HTR-8/SVneo (cell line): ENCODE data around the gene LMOD2.
A peak's percentile ranks its signal among the peaks of the same experiment; 100 is the strongest.

Source experiments
- DNase-seq: peaks from one replicate; pipeline ENCODE4 v3.0.0; 2011; ENCODE audit warnings: low spot score, mixed read lengths; ENCODE audit not compliant: insufficient read length
- FAIRE-seq: peaks from 2 replicates; lab custom pipeline; 2011; peaks lifted over from hg19 to GRCh38; lab: Jason Lieb, UNC

LMOD2 gene

DNA sequence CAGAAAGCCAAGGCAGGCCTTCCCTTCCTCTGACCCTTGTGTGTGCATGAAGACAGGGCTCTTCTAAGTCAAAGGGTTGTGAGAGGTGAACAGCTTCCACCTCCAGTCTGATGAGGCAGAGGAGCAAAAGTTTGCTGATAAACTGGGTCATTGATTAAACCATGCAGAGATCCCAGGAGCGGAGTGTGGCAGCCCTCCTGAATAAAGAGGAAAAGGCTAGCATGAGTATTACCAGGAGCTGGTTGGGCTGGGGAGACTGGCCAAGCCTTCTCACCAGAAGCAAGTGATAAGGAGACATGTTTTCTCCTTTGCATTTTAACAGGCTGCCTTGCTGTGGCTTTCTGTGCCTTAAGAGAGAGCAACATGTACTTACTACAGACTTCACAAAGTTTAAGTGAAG, 10.2 kb downstream of the LMOD2 start:
- DNase-seq (no peak), FAIRE-seq (no peak)

DNA sequence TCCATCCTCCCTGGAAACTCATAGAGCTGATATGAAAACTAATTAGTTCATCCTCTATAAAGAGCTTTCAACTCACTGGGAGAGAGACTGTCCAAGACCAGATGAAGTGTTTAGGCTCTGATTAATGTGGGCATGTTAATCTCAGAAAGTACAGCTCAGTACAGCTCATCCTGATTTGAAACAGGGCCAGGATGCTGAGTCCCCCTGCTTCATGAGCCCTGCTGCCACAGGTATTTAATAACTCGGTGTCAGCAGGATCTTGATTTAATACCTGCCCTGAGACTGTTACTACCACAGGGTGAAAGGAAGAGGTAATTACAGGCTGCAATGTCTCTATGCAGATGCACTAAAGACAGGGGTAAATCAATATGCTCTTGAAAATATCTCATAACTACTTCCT, 10.8 kb downstream of the LMOD2 start:
- FAIRE-seq: no peak
- DNase-seq: no peak

DNA sequence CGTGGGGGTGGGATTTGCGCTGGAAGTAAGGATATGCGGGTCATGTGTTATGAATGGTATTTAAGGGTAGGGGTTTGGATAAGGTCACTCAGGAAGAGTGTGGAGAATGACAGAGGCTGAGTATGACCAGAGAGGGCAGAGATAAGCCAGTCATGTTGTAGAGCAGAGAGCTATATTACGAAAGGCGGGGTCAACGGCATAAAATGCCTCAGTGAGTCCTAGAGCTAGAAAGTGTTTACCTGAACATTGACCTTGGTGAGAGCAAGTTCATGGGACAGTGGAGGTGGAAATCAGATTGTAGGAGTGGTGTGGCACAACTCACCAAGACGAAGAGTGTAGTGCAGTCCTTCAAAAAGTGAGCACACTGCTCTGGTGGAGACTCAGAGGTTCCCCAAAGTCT, 13.8 kb downstream of the LMOD2 start:
- FAIRE-seq (no peak), DNase-seq (no peak)

DNA sequence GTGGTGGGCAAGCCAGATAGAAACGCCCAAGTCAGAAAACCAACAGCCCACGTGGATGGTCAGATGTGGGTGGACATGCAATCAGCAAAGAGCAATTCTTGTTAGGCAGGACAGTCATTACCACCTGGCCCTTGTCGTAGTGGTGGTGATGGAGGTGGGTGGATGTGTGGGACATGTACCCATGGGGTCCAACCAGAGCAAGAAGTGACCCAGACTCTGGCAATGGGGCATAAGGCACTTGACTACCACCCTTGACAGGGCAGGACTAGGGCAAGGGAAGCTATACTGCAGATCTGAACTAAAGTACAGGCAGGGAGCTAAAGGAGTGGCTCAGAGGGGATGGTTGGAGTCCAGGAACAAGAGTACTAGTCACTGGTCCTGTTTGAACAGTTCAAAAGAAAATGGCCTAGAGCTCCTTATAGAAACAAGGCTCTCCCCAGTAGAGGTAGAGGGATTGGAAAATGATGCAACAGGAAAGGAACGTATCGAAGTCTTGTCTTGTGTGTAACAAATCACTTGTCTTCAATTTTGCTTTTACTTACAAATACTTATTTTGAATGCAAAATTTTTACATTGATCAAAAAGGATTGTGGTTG, 17.6 kb downstream of the LMOD2 start:
- FAIRE-seq (no peak), DNase-seq (no peak)

DNA sequence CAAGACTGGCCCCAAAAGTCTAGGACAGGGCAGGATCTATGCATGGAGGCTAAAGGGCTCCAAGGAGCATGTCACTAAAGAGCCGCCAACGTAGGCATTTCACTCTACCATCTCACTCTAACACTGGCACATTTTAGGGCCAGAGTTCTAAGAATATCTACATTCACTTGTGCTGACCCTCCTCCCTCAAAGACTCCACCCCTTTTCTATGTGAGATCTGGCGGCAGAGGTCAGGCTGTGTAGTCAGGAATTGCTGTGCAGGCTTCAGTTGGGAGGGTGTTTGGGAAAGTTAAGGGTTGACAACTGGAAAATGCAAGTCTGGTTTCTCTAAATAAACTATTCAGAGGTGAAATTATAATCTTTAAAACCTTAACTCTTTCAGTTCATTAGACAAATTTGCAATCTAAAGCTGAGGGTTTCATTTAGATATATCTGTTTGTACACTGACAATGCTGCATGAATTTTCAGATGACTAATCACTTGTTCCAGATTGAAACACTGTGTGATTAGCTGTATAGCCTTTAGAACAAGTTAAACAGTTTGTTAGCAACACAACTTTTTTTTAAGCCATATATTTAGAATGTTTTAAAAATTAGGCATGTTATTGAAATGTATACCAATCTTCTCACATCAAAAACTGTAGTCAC, 18.2 kb downstream of the LMOD2 start:
- DNase-seq (no peak), FAIRE-seq (no peak)

DNA sequence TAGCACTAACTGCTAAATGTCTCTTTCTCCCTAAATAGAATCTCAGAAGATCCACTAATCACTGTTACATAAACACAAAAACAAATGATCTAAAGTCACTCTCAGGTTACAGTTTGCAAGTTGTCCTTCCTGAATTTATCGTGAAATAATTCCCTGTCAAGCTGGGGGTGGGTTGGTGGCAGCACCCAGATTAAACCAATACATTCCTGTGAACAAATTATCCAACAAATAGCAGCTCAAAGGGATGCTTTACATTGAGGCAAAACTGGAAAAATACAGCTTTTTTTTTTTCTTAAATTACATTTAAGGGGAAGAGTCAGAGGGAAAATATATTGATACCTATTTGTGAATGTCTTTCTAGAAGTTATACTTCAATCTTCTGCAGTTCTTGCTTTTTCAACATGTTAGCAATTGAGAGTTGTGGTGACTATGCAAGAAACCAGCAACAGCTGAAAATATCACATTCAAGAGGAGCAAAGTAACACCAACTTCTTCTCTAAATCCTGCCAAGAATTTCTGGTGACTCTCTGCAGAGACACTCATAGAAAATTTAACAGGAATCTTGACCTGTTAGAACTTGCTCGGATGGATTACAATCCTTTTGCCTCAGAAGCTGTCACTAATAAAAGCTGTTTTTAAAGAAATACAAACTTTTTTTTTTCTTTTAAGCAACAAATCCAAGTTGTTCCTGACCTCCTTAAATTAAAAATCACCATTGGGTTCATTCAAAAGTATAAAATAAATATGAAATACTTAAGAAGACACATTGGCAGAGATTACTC, 18.9 kb downstream of the LMOD2 start:
- DNase-seq: peak; percentile 3
- no peak for FAIRE-seq

DNA sequence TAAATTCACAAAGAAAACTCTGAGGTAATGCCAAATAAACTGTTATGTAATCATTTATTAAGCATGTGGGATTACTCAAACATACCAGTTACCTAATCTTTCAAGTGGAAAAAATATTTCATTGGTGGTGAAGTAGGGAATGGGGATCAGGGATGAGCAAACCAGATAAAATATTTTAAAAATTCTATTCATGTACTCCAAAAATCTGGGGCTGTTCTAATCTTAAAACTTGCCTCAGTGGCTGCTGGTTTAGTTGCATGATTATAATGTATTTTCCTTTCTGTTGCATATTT, 19.5 kb downstream of the LMOD2 start:
- DNase-seq (no peak), FAIRE-seq (no peak)

DNA sequence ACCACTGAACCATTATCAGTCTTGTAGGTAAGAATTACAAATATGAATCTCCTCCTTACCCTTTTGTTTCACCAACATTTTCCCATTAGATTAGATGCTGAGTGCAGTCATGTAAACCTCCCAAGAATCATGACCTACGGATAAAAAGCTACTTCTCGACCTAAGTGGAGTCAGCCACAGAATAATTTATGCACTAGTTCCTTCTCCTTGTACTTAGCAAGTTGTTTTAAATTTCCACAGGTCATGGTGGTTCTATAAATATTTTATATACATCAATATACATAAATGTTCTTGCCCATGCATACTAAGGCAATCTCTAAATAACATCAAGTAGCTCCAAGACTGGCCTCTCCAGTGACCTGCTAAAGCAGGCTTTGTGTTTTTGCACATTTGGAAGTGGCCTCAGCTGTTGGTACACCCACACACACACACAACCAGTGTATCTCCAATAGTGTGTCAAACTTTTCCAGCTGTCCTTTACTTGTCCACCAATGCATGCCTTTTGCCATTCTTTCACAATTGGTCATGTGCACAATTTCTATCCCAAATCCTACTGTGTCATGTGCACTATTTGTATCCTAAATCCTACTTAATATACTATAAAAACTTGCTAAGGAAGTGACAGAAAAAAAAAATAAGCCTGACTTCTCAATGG, 21.5 kb downstream of the LMOD2 start:
- FAIRE-seq (no peak), DNase-seq (no peak)

DNA sequence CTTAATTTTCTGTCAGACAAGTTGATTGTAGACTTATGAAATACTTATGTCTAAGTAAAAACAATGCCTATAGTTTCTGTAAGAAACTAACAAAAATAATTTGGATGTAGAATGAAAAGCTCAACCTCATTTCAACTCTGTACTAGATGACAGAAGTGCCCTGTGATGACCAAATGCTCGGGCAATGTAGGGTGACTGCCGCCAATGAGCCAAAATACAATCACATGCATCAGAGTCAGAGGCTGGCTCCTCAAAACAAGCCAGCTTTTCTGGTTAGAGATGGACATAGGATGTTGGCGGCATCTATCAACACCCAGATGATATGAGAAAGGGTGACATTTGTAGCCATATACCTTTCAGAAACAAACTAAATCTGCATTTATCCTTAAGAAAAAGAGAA, 23.9 kb downstream of the LMOD2 start:
- DNase-seq (no peak), FAIRE-seq (no peak)

DNA sequence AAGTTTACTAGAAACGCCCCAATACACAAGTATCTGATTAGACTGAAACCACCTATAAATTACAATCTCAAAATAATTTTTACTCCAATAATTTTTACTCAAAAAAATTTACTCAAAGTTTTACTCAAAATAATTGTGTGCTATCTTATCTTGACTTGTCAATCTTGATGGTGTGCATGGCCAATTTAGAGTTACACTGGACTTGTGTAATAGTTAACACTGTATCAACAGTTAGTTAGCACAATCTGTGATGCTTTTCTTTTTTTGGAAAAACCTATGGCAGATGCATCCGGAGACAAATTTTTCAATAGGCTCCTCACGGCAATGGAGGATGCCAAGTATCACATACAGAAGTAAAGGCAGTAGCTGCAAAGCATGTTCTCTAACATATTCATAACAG, 24.9 kb downstream of the LMOD2 start:
- DNase-seq (no peak), FAIRE-seq (no peak)

DNA sequence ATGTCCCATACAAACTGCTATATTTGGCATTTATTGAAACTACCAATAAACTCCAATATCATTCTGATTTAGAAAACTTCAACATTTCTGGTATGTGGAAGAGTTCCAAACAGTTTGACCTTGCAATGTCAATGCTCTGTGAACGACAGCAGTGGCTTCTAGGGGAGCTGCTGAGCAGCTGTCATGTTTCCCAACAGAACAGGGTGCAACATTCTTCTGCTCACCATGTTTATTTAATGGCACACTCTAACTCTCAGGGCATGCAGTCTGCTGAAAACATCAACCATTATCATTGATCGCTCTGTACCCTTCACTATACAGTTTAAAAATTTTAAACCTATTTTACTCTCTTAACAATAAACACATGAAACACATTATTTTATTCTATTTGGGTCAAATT, 25.9 kb downstream of the LMOD2 start:
- FAIRE-seq (no peak), DNase-seq (no peak)

DNA sequence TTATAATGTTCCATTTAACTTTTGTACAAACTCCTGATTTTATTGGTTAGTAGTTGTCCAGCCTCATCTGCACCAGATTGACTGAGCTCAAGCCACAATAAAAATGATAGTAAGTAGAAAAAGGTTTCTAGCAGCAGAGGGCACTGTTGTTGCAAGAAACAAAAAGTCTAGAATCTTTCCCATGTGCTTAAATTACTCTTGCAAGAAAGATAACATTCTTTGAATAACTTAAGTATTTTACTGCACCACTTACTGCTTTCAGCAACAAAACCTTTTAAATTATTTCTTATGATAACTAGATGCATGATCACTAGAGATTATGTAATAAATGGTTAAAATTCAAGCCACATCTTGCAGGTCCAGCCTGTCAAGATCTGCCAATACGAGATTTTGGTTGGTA, 27.0 kb downstream of the LMOD2 start:
- FAIRE-seq: no peak
- peak; percentile 4 for DNase-seq

DNA sequence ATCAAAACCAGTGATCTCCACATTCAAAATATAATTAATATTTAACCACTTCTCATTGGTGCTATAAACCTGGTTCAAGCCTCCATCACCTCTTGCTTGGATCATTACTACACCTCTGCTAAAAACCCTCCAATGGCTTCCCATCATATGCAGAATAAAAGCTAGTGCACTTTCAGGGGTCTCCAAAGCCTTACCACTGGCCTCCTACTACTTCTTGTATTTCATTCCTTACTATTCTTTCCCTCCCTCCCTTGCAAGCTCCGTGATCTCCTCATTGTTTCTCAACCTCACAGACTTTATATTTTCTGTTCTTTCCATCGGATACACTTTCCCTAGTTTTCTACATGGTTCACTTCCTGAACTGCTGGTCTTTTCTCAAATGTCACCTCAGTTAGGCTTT, 31.5 kb downstream of the LMOD2 start:
- no peak for DNase-seq
- no peak for FAIRE-seq

DNA sequence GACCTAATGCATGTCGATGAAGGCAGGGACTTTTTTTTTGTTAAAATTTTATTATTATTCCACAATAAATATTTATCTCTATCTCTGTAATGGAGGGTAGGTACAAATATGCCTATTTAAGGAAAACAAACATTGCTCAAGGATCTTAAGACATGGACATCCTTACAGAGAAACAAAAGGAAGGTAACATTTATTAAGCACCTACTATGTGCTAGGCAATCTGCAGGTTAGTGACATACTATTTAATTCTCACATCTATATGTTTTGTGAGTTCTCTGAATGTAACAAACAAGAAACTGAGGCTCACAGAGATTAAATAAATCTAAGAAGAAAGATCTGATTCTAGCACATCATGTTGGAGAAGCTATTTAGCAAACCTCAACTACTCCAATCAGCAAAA, 32.1 kb downstream of the LMOD2 start:
- no peak for DNase-seq
- no peak for FAIRE-seq

DNA sequence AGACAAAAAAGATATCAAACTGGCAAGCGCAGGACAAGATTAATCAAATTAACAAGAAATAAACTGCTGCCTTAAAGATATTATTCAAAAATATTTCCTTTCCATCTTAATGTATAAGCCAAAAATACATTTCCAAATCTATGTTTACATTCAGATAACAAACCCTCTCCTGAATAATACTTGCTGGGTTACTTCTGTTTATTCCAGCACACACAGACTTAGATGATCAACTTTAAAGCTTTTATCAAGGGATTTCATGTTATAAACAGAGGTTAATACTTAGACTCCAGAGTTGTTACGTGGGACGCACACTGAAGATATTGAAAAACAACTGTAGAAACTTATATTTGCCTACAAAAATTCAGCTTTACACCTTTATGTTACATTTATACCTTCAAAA, 33.6 kb downstream of the LMOD2 start:
- no peak for FAIRE-seq
- no peak for DNase-seq

DNA sequence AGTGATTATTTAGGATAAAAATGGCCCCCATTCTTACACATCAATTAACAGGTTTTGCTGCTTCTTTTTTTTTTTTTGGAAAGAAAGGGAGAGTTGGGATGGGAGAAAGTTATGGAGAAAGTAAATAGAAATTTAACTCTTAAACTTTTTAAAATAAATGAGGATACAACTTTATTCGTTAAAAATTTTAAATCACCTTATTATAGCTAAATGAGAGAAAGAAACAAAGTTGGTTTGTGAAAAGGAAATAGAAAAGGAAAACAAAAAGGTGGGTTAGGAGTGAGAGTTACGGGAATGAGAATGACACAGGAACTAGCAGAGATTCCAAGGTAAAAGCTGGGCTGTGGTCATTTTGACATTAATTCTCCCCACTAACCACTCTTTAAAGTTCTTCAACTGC, 34.9 kb downstream of the LMOD2 start:
- FAIRE-seq (no peak), DNase-seq (no peak)

DNA sequence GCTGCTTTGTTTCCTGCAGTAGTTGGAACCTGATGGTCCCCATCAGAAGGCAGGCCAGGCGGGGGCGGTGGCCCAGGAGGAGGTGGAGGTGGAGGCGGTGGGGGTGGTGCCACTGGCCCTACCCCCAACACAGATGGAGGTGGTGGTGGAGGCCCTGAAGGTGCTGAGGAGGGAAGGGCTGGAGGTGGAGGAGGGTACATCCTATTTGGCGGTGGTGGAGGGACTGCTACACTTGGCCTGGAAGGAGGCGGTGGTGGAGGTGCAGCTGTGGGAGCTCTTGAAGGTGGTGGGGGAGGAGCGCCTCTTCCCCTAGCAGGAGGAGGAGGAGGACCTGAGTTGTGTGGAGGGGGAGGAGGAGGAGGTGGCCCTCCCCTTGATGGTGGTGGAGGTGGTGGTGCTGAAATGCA, 36.8 kb downstream of the LMOD2 start:
- FAIRE-seq: no peak
- no peak for DNase-seq

DNA sequence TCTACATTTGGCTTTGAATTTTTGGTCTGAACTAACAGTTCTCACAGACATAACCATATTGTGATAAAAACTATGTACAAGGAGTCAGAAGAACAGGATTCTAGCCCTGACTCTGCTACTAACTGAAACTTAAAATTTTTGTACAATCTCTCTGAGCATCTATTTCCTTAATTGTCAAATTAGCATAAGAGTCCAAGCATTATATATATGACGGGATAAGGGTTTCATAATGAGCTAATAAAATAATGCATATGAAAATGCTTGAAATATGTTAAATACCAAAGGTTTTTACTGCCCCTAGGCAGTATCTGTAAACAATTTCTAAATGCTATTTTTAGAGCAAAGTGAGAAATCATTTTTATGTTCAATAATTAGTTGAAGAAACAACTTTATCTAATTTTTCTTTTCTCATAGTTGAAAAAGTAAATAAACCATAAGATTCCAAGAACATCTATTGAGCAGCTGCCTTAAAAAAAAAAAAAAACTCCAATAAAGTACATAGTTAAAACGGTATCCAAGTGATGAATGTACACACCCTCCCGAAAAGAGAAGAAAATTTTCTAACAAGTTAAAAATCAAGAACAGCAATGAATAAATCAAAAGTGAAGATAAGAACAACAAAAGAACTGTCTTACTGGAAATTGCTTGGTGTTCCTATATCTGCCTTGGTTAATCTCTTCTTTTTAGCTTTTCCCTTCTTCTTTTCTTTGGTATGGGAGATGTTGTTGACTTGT, 40.4 kb downstream of the LMOD2 start:
- FAIRE-seq: no peak

DNA sequence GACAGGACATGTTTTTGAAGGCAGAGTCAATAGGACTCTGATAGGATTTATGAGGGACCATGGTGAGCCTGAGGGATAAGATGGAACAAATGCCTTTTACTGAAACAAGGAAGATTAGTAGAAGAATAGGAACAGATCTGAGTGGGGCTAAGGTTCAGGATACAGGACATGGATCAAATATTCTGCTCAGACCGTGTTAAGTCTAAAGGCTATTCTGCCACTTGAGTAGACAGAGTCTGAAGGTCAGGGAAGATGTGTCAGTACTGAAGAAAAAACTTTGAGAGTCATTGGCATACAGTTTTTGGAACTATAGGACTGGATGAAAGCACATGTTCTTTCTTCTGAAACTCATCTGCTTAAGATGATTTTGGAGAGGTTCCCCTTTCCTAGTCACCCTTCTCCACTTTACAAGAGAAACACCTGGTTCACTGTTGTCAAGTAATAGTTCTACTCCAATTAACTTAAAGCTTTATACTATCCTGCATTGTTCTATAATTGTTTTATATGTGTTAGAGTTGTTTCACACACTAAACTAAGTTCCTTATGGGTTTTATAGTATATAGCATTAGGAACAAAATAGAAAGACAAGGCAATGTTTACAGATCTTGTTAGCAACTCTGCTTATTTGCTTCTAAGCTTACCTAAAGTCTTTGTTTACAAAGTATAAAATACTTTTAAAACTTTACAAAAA, 49.7 kb downstream of the LMOD2 start:
- DNase-seq (no peak), FAIRE-seq (no peak)

More for the DNA sequence above, 40.4 kb downstream of the LMOD2 start:
- no peak for DNase-seq

DNA sequence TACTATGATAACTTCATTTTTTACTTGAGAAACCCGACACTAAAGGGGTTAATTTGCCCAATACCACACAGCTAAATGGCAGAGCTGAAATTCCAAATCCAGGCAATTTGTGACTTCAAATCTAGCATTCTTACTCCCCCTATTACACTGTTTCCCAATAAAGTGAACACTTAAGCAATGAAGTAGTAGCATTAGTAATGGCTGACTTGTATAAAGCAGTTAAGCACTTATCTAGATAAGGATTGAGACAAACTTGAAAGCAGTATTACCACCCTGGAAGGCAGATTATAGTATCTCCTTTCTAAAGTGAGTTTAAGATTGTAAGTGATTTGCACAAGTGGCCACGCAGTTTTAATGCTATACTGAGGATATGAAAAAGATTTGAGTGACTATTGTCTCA, 53.9 kb downstream of the LMOD2 start:
- FAIRE-seq (no peak), DNase-seq (no peak)
